Nephron (organoid): Measurements from ENCODE around the gene SUGP2.

Experiments used
- H3K27ac Mint-ChIP-seq, 3 experiments: 2 replicates each; pipeline ENCODE4 v1.8.0; 2020; ENCODE audit warnings: mixed read lengths in 3 of 3, mild to moderate bottlenecking in 2 of 3, moderate library complexity in 1 of 3
- H3K27me3 Mint-ChIP-seq: 2 replicates; pipeline ENCODE4 v1.8.0; 2021; ENCODE audit warnings: low read depth, mild to moderate bottlenecking, moderate library complexity, mixed read lengths
- H3K36me3 Mint-ChIP-seq: 2 replicates; pipeline ENCODE4 v1.8.0; 2020; ENCODE audit warnings: low read depth, mixed read lengths
- H3K4me1 Mint-ChIP-seq: 2 replicates; pipeline ENCODE4 v1.8.0; 2020; ENCODE audit warnings: mixed read lengths
- H3K4me3 Mint-ChIP-seq, 3 experiments: 2 replicates each; pipeline ENCODE4 v1.8.0; 2020; ENCODE audit warnings: mild to moderate bottlenecking in 3 of 3, mixed read lengths in 3 of 3, moderate library complexity in 2 of 3
- H3K9me3 Mint-ChIP-seq: 2 replicates; pipeline ENCODE4 v1.8.0; 2020; ENCODE audit warnings: mixed read lengths
- TF ChIP-seq, protein P1 (sequence below), 3 experiments: fragments of 200-600 bp; sonication (generic); IDR thresholded peaks; one replicate each; pipeline ENCODE4 v1.5.0; 2021; ENCODE audit warnings: antibody characterized with exemption in 3 of 3; ENCODE audit not compliant: unreplicated experiment in 3 of 3

SUGP2 gene

DNA sequence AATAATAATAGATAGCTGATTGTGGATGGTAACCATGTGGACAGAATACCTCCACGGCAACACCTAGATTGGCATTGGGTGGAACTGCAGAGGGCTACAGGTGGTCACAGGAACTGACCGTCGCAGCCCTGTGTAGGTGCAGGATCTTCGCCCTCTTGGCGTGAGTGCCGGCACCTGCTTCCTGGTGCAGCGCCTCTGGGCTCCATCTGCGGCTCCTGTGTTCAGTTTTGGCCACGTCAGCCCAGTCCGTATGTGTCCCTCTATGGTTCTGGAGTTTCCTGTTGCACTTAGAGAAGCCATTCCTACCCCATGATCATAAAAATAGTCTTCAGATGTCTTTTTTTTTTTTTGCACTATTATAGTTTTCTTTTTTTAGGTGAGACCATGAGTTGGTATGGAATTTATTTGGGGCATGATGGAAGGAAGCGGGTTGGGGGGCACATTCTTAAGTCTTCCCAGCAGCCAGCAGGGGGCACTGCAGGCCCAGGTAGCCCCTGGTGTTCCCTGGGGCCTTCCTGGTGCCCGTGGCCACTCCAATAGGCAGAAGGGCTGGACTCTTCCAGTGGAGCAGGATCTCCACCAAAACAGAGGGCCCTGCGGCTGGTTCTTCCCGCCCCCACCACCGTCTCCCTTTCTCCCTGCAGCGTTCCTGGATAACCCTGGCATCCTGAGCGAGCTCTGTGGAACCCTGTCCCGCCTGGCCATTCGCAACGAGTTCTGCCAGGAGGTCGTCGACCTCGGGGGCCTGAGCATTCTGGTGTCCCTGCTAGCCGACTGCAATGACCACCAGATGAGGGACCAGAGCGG lies 20.4 kb upstream of the SUGP2 start:
- Mint-ChIP-seq H3K4me1 (no peaks in the 10 kb centered on the region), H3K27me3 (no peaks in the 10 kb centered on the region), H3K4me3 (no peak overlapping the region), H3K27ac (no peak overlapping the region), H3K36me3 (peaks cover 18% of the 10 kb centered on the region), H3K9me3 (no peaks in the 10 kb centered on the region)
- TF ChIP-seq, protein P1, sequence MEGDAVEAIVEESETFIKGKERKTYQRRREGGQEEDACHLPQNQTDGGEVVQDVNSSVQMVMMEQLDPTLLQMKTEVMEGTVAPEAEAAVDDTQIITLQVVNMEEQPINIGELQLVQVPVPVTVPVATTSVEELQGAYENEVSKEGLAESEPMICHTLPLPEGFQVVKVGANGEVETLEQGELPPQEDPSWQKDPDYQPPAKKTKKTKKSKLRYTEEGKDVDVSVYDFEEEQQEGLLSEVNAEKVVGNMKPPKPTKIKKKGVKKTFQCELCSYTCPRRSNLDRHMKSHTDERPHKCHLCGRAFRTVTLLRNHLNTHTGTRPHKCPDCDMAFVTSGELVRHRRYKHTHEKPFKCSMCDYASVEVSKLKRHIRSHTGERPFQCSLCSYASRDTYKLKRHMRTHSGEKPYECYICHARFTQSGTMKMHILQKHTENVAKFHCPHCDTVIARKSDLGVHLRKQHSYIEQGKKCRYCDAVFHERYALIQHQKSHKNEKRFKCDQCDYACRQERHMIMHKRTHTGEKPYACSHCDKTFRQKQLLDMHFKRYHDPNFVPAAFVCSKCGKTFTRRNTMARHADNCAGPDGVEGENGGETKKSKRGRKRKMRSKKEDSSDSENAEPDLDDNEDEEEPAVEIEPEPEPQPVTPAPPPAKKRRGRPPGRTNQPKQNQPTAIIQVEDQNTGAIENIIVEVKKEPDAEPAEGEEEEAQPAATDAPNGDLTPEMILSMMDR (IDR thresholded peaks at IDR 0.05; ENCODE audit: unreplicated experiment in 3 of 3), result peak; percentile 69 to 77 (median 75)

DNA sequence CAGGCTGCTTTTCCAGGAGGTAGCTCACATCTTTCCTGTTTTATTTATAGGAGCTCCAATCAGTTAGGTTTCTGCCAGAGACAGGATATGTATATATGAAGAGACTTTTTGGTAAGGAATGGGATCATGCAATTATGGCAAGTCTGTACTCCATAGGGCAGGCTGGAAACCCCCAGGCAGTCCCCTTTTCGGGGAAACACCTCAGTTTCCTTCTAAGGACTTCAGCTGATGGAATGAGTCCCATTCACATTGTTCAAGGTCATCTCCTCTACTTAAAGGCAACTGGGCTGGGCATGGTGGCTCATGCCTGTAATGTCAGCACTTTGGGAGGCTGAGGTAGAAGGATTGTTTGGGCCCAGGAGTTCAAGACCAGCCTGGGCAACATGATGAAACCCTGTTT lies 19.6 kb upstream of the SUGP2 start:
- peaks cover 16% of the 10 kb centered on the region for H3K36me3 Mint-ChIP-seq
- H3K27me3 Mint-ChIP-seq, result no peaks in the 10 kb centered on the region
- TF ChIP-seq, protein P1 (IDR thresholded peaks at IDR 0.05; ENCODE audit: unreplicated experiment in 3 of 3), result no peak
- no peak overlapping the region for H3K4me3 Mint-ChIP-seq
- no peaks in the 10 kb centered on the region for H3K4me1 Mint-ChIP-seq
- H3K9me3 Mint-ChIP-seq, result no peaks in the 10 kb centered on the region
- no peak overlapping the region for H3K27ac Mint-ChIP-seq

DNA sequence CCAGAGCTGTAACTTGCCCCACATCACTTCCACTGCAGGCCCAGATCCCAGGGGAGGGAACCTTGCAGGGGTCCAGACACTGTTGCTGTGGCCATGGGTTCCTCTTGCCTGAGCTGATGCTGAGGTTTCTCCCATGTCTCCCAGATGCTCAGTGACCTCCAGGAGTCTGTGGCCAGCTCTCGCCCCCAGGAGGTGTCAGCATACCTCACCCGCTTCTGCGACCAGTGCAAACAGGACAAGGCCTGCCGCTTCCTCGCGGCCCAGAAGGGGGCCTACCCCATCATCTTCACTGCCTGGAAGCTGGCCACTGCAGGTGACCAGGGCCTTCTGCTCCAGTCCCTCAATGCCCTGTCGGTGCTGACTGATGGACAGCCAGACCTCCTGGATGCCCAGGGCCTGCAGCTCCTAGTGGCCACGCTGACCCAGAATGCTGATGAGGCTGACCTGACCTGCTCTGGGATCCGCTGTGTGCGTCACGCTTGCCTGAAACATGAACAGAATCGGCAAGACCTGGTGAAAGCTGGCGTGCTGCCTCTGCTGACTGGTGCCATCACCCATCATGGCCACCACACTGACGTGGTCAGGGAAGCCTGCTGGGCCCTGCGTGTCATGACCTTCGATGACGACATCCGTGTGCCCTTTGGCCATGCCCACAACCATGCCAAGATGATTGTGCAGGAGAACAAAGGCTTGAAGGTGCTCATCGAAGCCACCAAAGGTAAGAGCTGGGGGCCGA lies 18.3 kb upstream of the SUGP2 start:
- Mint-ChIP-seq H3K9me3 (no peaks in the 10 kb centered on the region), H3K36me3 (peaks cover 24% of the 10 kb centered on the region), H3K27me3 (no peaks in the 10 kb centered on the region), H3K4me3 (no peak overlapping the region), H3K27ac (no peak overlapping the region), H3K4me1 (no peaks in the 10 kb centered on the region)
- TF ChIP-seq, protein P1 (IDR thresholded peaks at IDR 0.05; ENCODE audit: unreplicated experiment in 3 of 3), result no peak

DNA sequence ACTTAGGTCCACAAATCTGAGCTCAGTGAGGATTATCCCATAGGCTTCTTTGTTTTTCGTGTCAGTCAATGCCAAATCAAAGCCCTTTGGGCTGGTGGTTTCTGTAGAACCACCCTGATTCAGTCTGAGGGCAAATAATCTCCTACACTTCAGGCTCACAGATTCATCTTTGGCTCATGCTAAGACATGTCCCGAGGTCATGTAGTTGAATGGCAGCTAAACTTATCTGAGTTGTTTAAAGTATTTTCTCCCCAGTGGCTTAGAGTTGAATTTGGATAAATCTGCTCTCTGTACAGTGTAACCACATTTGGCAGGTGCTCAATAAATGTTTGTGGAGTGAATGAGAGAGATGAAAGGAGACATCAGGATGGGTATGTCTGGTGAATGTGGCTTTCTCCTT lies 17.4 kb upstream of the SUGP2 start:
- TF ChIP-seq, protein P1 (IDR thresholded peaks at IDR 0.05; ENCODE audit: unreplicated experiment in 3 of 3), result no peak
- H3K27me3 Mint-ChIP-seq, result no peaks in the 10 kb centered on the region
- no peaks in the 10 kb centered on the region for H3K4me1 Mint-ChIP-seq
- peaks cover 27% of the 10 kb centered on the region for H3K36me3 Mint-ChIP-seq
- H3K4me3 Mint-ChIP-seq, result no peak overlapping the region
- H3K27ac Mint-ChIP-seq, result no peak overlapping the region
- no peaks in the 10 kb centered on the region for H3K9me3 Mint-ChIP-seq

DNA sequence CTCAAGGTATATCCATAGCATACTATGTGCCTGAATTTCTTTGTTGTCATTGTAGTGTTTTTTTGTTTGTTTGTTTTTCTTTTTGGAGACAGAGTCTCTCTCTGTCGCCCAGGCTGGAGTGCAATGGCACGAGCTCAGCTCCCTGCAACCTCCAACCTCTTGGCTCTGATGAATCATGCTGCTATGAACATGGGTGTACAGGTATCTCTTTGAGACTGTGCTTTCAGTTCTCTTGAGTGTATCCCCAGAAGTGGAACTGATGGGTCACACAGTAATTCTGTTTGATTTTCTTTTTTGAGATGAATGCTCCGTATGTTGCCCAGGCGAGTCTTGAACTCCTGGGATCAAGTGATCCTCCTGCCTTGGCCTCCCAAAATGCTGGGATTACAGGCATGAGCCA lies 16.8 kb upstream of the SUGP2 start:
- no peak overlapping the region for H3K4me3 Mint-ChIP-seq
- H3K9me3 Mint-ChIP-seq, result no peaks in the 10 kb centered on the region
- no peak overlapping the region for H3K27ac Mint-ChIP-seq
- H3K4me1 Mint-ChIP-seq, result no peaks in the 10 kb centered on the region
- no peaks in the 10 kb centered on the region for H3K27me3 Mint-ChIP-seq
- H3K36me3 Mint-ChIP-seq, result peaks cover 30% of the 10 kb centered on the region
- TF ChIP-seq, protein P1 (IDR thresholded peaks at IDR 0.05; ENCODE audit: unreplicated experiment in 3 of 3), result no peak
